MM.1S (cell line): ENCODE results near the gene NPIPB5.
"Not testable (repeated sequence)": the region's sequence is repeated elsewhere in the genome, so short reads cannot be mapped to it uniquely, and the experiment has no call there.

Experiments
- DNase-seq: peaks from one replicate; pipeline ENCODE4 v3.0.0-alpha.2; 2015
- H2AFZ ChIP-seq: fragments of 300-600 bp; sonication (generic); 2 replicates; pipeline ENCODE4 v1.6.0; 2016; ENCODE audit warnings: antibody characterized with exemption, low read length
- H3F3A ChIP-seq: fragments of 300-600 bp; sonication (generic); 2 replicates; pipeline ENCODE4 v1.6.1; 2016; ENCODE audit warnings: mild to moderate bottlenecking, antibody characterized with exemption, low read length, moderate library complexity, mixed read lengths; ENCODE audit not compliant: insufficient read depth
- H3K27ac ChIP-seq: fragments of 300-600 bp; sonication (generic); 2 replicates; pipeline ENCODE4 v1.5.1; 2016; ENCODE audit warnings: mild to moderate bottlenecking, low read length
- H3K27me3 ChIP-seq: fragments of 300-600 bp; sonication (generic); replicated peaks from 2 replicates; pipeline ENCODE4 v1.6.0; 2016; ENCODE audit warnings: low read length; ENCODE audit not compliant: insufficient read depth
- H3K36me3 ChIP-seq: fragments of 300-600 bp; sonication (generic); replicated peaks from 2 replicates; pipeline ENCODE4 v1.6.1; 2016; ENCODE audit warnings: mild to moderate bottlenecking, low read length, mixed read lengths; ENCODE audit not compliant: insufficient read depth
- H3K4me1 ChIP-seq: fragments of 300-600 bp; sonication (generic); 2 replicates; pipeline ENCODE4 v1.6.1; 2016; ENCODE audit warnings: low read length, mixed read lengths
- H3K4me2 ChIP-seq: fragments of 300-600 bp; sonication (generic); 2 replicates; pipeline ENCODE4 v1.6.0; 2016; ENCODE audit warnings: low read depth, low read length
- H3K4me3 ChIP-seq: fragments of 300-600 bp; sonication (generic); 2 replicates; pipeline ENCODE4 v1.5.1; 2016; ENCODE audit warnings: low read length, mixed read lengths
- H3K79me2 ChIP-seq: fragments of 300-600 bp; sonication (generic); 2 replicates; pipeline ENCODE4 v1.6.1; 2016; ENCODE audit warnings: mixed run types, low read length, mixed read lengths
- H3K9ac ChIP-seq: fragments of 300-600 bp; sonication (generic); 2 replicates; pipeline ENCODE4 v1.6.1; 2016; ENCODE audit warnings: low read length, mixed read lengths
- H3K9me2 ChIP-seq: fragments of 300-600 bp; sonication (generic); replicated peaks from 2 replicates; pipeline ENCODE4 v1.6.1; 2016; ENCODE audit warnings: mild to moderate bottlenecking, low read length, mixed read lengths; ENCODE audit not compliant: insufficient read depth
- H3K9me3 ChIP-seq: fragments of 300-600 bp; sonication (generic); replicated peaks from 2 replicates; pipeline ENCODE4 v1.6.1; 2016; ENCODE audit warnings: mild to moderate bottlenecking, low read length, mixed read lengths; ENCODE audit not compliant: insufficient read depth
- H4K20me1 ChIP-seq: fragments of 300-600 bp; sonication (generic); 2 replicates; pipeline ENCODE4 v1.6.1; 2016; ENCODE audit warnings: mild to moderate bottlenecking, low read length, moderate library complexity, mixed read lengths; ENCODE audit not compliant: insufficient read depth

NPIPB5 gene

GRCh38 chr16:22551651-22552050 lies 41.0 kb downstream of the NPIPB5 start:
- H3K4me2 ChIP-seq, H3K9me2 ChIP-seq, H3K4me1 ChIP-seq, H3K36me3 ChIP-seq, DNase-seq, H3K9me3 ChIP-seq, H3K9ac ChIP-seq, H3K27ac ChIP-seq, H4K20me1 ChIP-seq, H3K4me3 ChIP-seq, H3F3A ChIP-seq, H3K27me3 ChIP-seq, H2AFZ ChIP-seq, H3K79me2 ChIP-seq: not testable (repeated sequence)

- not testable (repeated sequence) for H3K9ac ChIP-seq, H3K4me3 ChIP-seq, H3K9me2 ChIP-seq
These were observed 46.1 kb downstream of the NPIPB5 start for GRCh38 chr16:22556759-22557158.

More at GRCh38 chr16:22556759-22557158, 46.1 kb downstream of the NPIPB5 start:
- H4K20me1 ChIP-seq, DNase-seq, H3K27me3 ChIP-seq, H2AFZ ChIP-seq, H3K27ac ChIP-seq, H3K36me3 ChIP-seq, H3F3A ChIP-seq, H3K4me1 ChIP-seq, H3K9me3 ChIP-seq, H3K4me2 ChIP-seq, H3K79me2 ChIP-seq: not testable (repeated sequence)
